ENCODE data around the gene GDPD5.

Gene GDPD5

GRCh38 chr11:75541193-75542087 lies 15.7 kb upstream of the GDPD5 start:
- DNase-seq (ENCODE audit: low read depth) = no peak
- H3K4me3 ChIP-seq (ENCODE audit: control insufficient read depth, low read depth, low read length) = no peak overlapping the region
- TF ChIP-seq, protein P1, sequence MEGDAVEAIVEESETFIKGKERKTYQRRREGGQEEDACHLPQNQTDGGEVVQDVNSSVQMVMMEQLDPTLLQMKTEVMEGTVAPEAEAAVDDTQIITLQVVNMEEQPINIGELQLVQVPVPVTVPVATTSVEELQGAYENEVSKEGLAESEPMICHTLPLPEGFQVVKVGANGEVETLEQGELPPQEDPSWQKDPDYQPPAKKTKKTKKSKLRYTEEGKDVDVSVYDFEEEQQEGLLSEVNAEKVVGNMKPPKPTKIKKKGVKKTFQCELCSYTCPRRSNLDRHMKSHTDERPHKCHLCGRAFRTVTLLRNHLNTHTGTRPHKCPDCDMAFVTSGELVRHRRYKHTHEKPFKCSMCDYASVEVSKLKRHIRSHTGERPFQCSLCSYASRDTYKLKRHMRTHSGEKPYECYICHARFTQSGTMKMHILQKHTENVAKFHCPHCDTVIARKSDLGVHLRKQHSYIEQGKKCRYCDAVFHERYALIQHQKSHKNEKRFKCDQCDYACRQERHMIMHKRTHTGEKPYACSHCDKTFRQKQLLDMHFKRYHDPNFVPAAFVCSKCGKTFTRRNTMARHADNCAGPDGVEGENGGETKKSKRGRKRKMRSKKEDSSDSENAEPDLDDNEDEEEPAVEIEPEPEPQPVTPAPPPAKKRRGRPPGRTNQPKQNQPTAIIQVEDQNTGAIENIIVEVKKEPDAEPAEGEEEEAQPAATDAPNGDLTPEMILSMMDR (IDR thresholded peaks at IDR 0.05; ENCODE audit: control insufficient read depth, insufficient read depth, low read depth, low read length, missing control alignments) = no peak

- TF ChIP-seq, protein P1 (IDR thresholded peaks at IDR 0.05; ENCODE audit: control insufficient read depth, insufficient read depth, low read depth, low read length, missing control alignments) = no peak
- no peak for DNase-seq (ENCODE audit: low read depth)
- H3K4me3 ChIP-seq (ENCODE audit: control insufficient read depth, low read depth, low read length) = no peak overlapping the region
These were observed 14.0 kb upstream of the GDPD5 start for GRCh38 chr11:75539459-75540334.

- DNase-seq (ENCODE audit: low read depth) = no peak
- TF ChIP-seq, protein P1 (IDR thresholded peaks at IDR 0.05; ENCODE audit: control insufficient read depth, insufficient read depth, low read depth, low read length, missing control alignments) = no peak
- no peak overlapping the region for H3K4me3 ChIP-seq (ENCODE audit: control insufficient read depth, low read depth, low read length)
These were observed 12.6 kb upstream of the GDPD5 start for GRCh38 chr11:75538150-75538942.

DNA sequence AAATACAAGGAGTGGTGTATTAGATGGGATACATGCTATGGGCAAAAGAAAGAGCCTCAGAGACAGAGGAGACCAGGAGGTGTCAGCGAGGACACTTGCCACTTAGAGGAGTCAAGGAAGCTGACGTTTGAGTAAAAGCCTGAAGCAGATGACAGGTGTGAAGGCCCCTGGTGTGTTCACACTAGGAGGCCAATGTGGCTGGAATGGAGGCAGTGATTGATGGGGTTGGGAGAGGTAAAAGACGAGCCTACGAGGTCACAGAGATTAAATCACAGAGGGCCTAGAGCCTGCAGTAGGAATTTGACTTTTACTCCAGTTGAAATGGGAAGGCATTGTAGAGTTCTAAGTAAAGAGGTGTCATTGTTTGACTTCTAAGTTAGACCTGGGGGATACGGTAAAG lies 12.0 kb upstream of the GDPD5 start:
- DNase-seq (ENCODE audit: low read depth) = no peak
- H3K4me3 ChIP-seq (ENCODE audit: control insufficient read depth, low read depth, low read length) = no peak overlapping the region
- TF ChIP-seq, protein P1 (IDR thresholded peaks at IDR 0.05; ENCODE audit: control insufficient read depth, insufficient read depth, low read depth, low read length, missing control alignments) = no peak

DNA sequence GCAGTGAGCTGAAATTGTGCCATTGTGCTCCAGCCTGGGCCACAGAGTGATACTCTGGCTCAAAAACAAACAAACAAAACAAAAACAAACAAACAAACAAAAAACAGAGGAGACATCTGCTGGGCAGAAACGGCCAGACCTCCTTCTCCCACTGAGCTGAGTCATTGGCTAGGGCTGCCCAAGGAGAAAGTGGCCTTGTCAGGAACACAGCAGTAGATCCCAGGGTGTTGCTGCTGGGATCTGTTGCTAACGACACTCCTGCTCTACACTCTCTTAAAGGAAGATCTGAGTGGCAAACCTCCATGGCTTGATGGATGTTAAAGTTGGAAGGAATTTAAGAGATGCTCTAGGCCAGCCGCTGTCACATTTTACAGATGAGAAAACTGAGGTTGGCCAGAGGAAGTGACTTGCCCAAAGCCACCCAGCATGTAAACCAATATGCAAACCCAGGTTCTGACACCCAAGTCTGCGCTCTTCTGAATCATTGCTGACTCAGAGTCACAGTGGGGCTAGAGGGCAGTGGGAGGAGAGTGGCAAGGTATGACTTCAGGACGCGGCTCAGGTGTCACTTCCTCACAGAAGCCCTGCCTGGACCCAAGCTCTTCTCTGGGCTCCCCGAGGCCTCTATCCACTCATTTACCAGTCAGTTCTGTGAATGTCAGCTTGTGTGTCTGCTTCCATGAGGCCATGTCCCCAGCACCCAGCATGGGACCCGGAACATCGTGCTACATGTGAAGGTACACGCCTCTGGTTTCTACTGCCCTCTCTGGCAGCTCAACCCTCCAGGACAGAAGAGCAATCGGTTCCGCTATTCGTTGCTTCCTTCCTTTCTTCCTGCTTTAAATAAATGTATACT lies 11.3 kb upstream of the GDPD5 start:
- TF ChIP-seq, protein P1 (IDR thresholded peaks at IDR 0.05; ENCODE audit: control insufficient read depth, insufficient read depth, low read depth, low read length, missing control alignments) = no peak
- no peak overlapping the region for H3K4me3 ChIP-seq (ENCODE audit: control insufficient read depth, low read depth, low read length)
- DNase-seq (ENCODE audit: low read depth) = no peak

Measured in AG09309 (cell line).